H1 (cell line): Measurements from ENCODE around the gene SLC25A52. TPM values are rescaled to one million over a fixed set of nuclear protein-coding genes. Genes with fewer than 3 reads are reported as not detected.

Source experiments
- CTCF ChIA-PET: fragments of 300-600 bp; sonication (Branson Sonifier 250); formaldehyde crosslinking; loops from one replicate; lab custom pipeline; 2021; ENCODE audit not compliant: partially characterized antibody; lab: Charles Lee
- POLR2A ChIA-PET: fragments of 300-600 bp; sonication (Branson Sonifier 250); formaldehyde crosslinking; loops from one replicate; lab custom pipeline; 2021; ENCODE audit warnings: inconsistent platforms; ENCODE audit not compliant: partially characterized antibody; lab: Charles Lee
- DNase-seq, 2 experiments: peaks; one replicate each; pipeline versions ENCODE4 v3.0.0 to v3.0.0-alpha.2; 2010 to 2022; ENCODE audit warnings: low spot score in 2 of 2, low read depth in 1 of 2, mixed read lengths in 1 of 2
- FAIRE-seq: peaks from 2 replicates; lab custom pipeline; 2011; peaks lifted over from hg19 to GRCh38; lab: Jason Lieb, UNC
- H2AFZ ChIP-seq: 2 replicates; pipeline ENCODE4 v1.8.1; 2012; ENCODE audit warnings: low read length, inconsistent platforms
- H2AK5ac ChIP-seq: 2 replicates; pipeline ENCODE4 v1.6.1; 2013; ENCODE audit warnings: low read depth, low read length
- H2BK120ac ChIP-seq: replicated peaks from 2 replicates; pipeline ENCODE3; 2013; ENCODE audit warnings: low read depth, low read length, inconsistent platforms
- H2BK12ac ChIP-seq: 2 replicates; pipeline ENCODE4 v1.6.1; 2013; ENCODE audit warnings: low read depth, low read length
- H2BK15ac ChIP-seq: 2 replicates; pipeline ENCODE4 v1.6.1; 2013; ENCODE audit warnings: low read length
- H2BK20ac ChIP-seq: 2 replicates; pipeline ENCODE4 v1.6.1; 2013; ENCODE audit warnings: low read length
- H2BK5ac ChIP-seq: 2 replicates; pipeline ENCODE4 v1.6.1; 2013; ENCODE audit warnings: low read depth, low read length
- H3K14ac ChIP-seq: 2 replicates; pipeline ENCODE4 v1.6.1; 2013; ENCODE audit warnings: inconsistent platforms; ENCODE audit not compliant: insufficient read length
- H3K18ac ChIP-seq: 2 replicates; pipeline ENCODE4 v1.6.1; 2013; ENCODE audit warnings: low read length; ENCODE audit errors: extremely low read depth
- H3K23ac ChIP-seq: 2 replicates; pipeline ENCODE4 v1.6.1; 2013; ENCODE audit warnings: inconsistent platforms; ENCODE audit not compliant: insufficient read length
- H3K23me2 ChIP-seq: 2 replicates; pipeline ENCODE4 v1.6.1; 2013; ENCODE audit warnings: low read depth, low read length
- H3K27ac ChIP-seq: 2 replicates; pipeline ENCODE4 v1.6.1; 2011; ENCODE audit warnings: low read depth, low read length, inconsistent platforms
- H3K27me3 ChIP-seq, 4 experiments: replicated peaks in 1 of 4; 1 replicate in 1 of 4; 2 replicates in 3 of 4; pipeline versions ENCODE4 v1.6.1 to v1.8.1; 2011 to 2013; ENCODE audit warnings: low read length in 3 of 4, mild to moderate bottlenecking in 3 of 4, inconsistent platforms in 2 of 4, mixed read lengths in 2 of 4, moderate library complexity in 1 of 4; ENCODE audit not compliant: control insufficient read depth in 3 of 4, insufficient read depth in 3 of 4; ENCODE audit errors: extremely low read depth in 1 of 4
- H3K36me3 ChIP-seq, 4 experiments: 2 replicates each; pipeline versions ENCODE4 v1.6.1 to v1.8.1; 2011 to 2013; ENCODE audit warnings: mild to moderate bottlenecking in 4 of 4, low read length in 3 of 4, moderate library complexity in 2 of 4, control low read depth in 1 of 4, inconsistent platforms in 1 of 4; ENCODE audit not compliant: insufficient read depth in 4 of 4, control insufficient read depth in 2 of 4
- H3K4ac ChIP-seq: replicated peaks from 2 replicates; pipeline ENCODE3; 2013; ENCODE audit warnings: low read length, low read depth, mixed read lengths, inconsistent platforms; ENCODE audit not compliant: insufficient read length
- H3K4me1 ChIP-seq, 4 experiments: replicated peaks in 1 of 4; 1 replicate in 1 of 4; 2 replicates in 3 of 4; pipeline versions ENCODE4 v1.6.1 to v1.8.1; 2011 to 2013; ENCODE audit warnings: low read length in 3 of 4, inconsistent platforms in 2 of 4, mixed read lengths in 1 of 4; ENCODE audit not compliant: insufficient read depth in 4 of 4, control insufficient read depth in 3 of 4
- H3K4me2 ChIP-seq, 2 experiments: 2 replicates each; pipeline versions ENCODE4 v1.6.1 to v1.8.1; 2011 to 2013; ENCODE audit warnings: low read depth in 2 of 2, low read length in 2 of 2, control low read depth in 1 of 2, inconsistent platforms in 1 of 2, mild to moderate bottlenecking in 1 of 2; ENCODE audit not compliant: insufficient read depth in 1 of 2
- H3K4me3 ChIP-seq, 4 experiments: fragments of 200-600, 300-600 bp in 1 of 4; sonication (generic), shearing (Covaris generic), sonication (Bioruptor Twin) in 1 of 4; 2 replicates each; pipeline versions ENCODE4 v1.5.1 to v1.8.1; 2011 to 2016; ENCODE audit warnings: low read length in 4 of 4, low read depth in 3 of 4, control low read depth in 2 of 4, inconsistent platforms in 2 of 4, mild to moderate bottlenecking in 2 of 4, mixed read lengths in 1 of 4, moderate library complexity in 1 of 4; ENCODE audit not compliant: insufficient read depth in 2 of 4; ENCODE audit errors: extremely low read depth in 1 of 4
- H3K56ac ChIP-seq: replicated peaks from 2 replicates; pipeline ENCODE3; 2013; ENCODE audit warnings: low read depth, mild to moderate bottlenecking, mixed read lengths, low read length, inconsistent platforms; ENCODE audit not compliant: insufficient read length
- H3K79me1 ChIP-seq: 2 replicates; pipeline ENCODE4 v1.6.1; 2013; ENCODE audit warnings: low read depth, low read length, control low read depth
- H3K79me2 ChIP-seq, 2 experiments: 2 replicates each; pipeline versions ENCODE4 v1.6.1 to v1.8.1; 2012 to 2013; ENCODE audit warnings: low read length in 2 of 2, mild to moderate bottlenecking in 2 of 2, inconsistent platforms in 1 of 2; ENCODE audit not compliant: insufficient read depth in 2 of 2, control insufficient read depth in 1 of 2
- H3K9ac ChIP-seq, 4 experiments: replicated peaks in 1 of 4; 1 replicate in 1 of 4; 2 replicates in 3 of 4; pipeline versions ENCODE4 v1.6.1 to v1.8.1; 2011 to 2013; ENCODE audit warnings: low read depth in 3 of 4, low read length in 3 of 4, control low read depth in 2 of 4, mild to moderate bottlenecking in 2 of 4, moderate library complexity in 2 of 4, inconsistent platforms in 1 of 4; ENCODE audit errors: extremely low read depth in 1 of 4
- H3K9me3 ChIP-seq, 2 experiments: 2 replicates each; pipeline versions ENCODE4 v1.6.1 to v1.8.1; 2012 to 2013; ENCODE audit warnings: mild to moderate bottlenecking in 2 of 2, moderate library complexity in 2 of 2, control low read depth in 1 of 2, inconsistent platforms in 1 of 2, low read depth in 1 of 2, low read length in 1 of 2, mixed read lengths in 1 of 2; ENCODE audit not compliant: insufficient read depth in 2 of 2
- H4K20me1 ChIP-seq, 2 experiments: replicated peaks in 1 of 2; 2 replicates each; pipeline versions ENCODE3 to v1.8.1; 2011 to 2013; ENCODE audit warnings: inconsistent platforms in 2 of 2, low read length in 2 of 2, mild to moderate bottlenecking in 1 of 2; ENCODE audit not compliant: insufficient read depth in 2 of 2, control insufficient read depth in 1 of 2
- H4K5ac ChIP-seq: 2 replicates; pipeline ENCODE4 v1.6.1; 2013; ENCODE audit warnings: low read length, low read depth, mixed read lengths, inconsistent platforms; ENCODE audit not compliant: insufficient read length
- H4K8ac ChIP-seq: 2 replicates; pipeline ENCODE4 v1.8.0; 2013; ENCODE audit warnings: mild to moderate bottlenecking, moderate library complexity, low read length, inconsistent platforms; ENCODE audit not compliant: insufficient read depth; ENCODE audit errors: extremely low read depth
- H4K91ac ChIP-seq: replicated peaks from 2 replicates; pipeline ENCODE3; 2013; ENCODE audit warnings: low read length, mixed read lengths, inconsistent platforms; ENCODE audit not compliant: insufficient read length
- BCL11A ChIP-seq, 2 experiments: IDR thresholded peaks; one replicate each; pipeline ENCODE4 v1.6.1; 2011; ENCODE audit warnings: low read depth in 2 of 2, low read length in 2 of 2, mild to moderate bottlenecking in 2 of 2
- CBX5 ChIP-seq: fragments of 300-800, 300-1000 bp; sonication (generic); IDR thresholded peaks from 2 replicates; pipeline ENCODE4 v1.7.1; 2016; ENCODE audit warnings: antibody characterized with exemption, low read length, low read depth
- EGR1 ChIP-seq: IDR thresholded peaks from 2 replicates; pipeline ENCODE4 v1.6.1; 2011; ENCODE audit warnings: low read depth, low read length, borderline replicate concordance
- KDM5A ChIP-seq: fragments of 200-600 bp; IDR thresholded peaks from 2 replicates; pipeline ENCODE4 v1.7.1; 2012; ENCODE audit warnings: mild to moderate bottlenecking, low read length, inconsistent platforms, mixed read lengths
- NRF1 ChIP-seq: IDR thresholded peaks from 2 replicates; pipeline ENCODE4 v1.6.1; 2011; ENCODE audit warnings: mild to moderate bottlenecking, low read depth, low read length, improper control_type of control experiment
- POU5F1 ChIP-seq: IDR thresholded peaks from 2 replicates; pipeline ENCODE4 v1.6.1; 2011; ENCODE audit warnings: low read depth, mild to moderate bottlenecking, low read length, moderate library complexity
- RAD21 ChIP-seq, 2 experiments: IDR thresholded peaks in 1 of 2; conservative IDR thresholded peaks in 1 of 2; 2 replicates each; pipeline ENCODE4 v1.6.1; 2011; ENCODE audit warnings: low read depth in 2 of 2, low read length in 2 of 2, improper control_type of control experiment in 1 of 2, inconsistent platforms in 1 of 2, mild to moderate bottlenecking in 1 of 2, moderate library complexity in 1 of 2
- RFX5 ChIP-seq: IDR thresholded peaks from 2 replicates; pipeline ENCODE4 v1.6.1; 2011; ENCODE audit warnings: low read depth, low read length, improper control_type of control experiment, borderline replicate concordance
- SRF ChIP-seq: IDR thresholded peaks from 2 replicates; pipeline ENCODE4 v1.6.1; 2011; ENCODE audit warnings: mild to moderate bottlenecking, low read depth, low read length, moderate library complexity
- TAF1 ChIP-seq: IDR thresholded peaks from 2 replicates; pipeline ENCODE4 v1.6.1; 2011; ENCODE audit warnings: mild to moderate bottlenecking, low read depth, low read length
- YY1 ChIP-seq: IDR thresholded peaks from 2 replicates; pipeline ENCODE4 v1.6.1; 2011; ENCODE audit warnings: low read depth, mild to moderate bottlenecking, low read length
- ZNF274 ChIP-seq: IDR thresholded peaks from 2 replicates; pipeline ENCODE4 v1.7.0; 2012; ENCODE audit warnings: low read length, borderline replicate concordance; ENCODE audit errors: extremely low read depth
- WGBS, 2 experiments: shearing (Covaris generic) in 1 of 2; methylation state at CpG; one replicate each; pipeline versions ENCODE4 v1.1.6 to v1.1.7; 2013 to 2015; ENCODE audit warnings: low lambda C conversion rate in 2 of 2, mixed read lengths in 2 of 2, inconsistent platforms in 1 of 2, low coverage in 1 of 2, missing lambda C conversion rate in 1 of 2; ENCODE audit not compliant: insufficient replicate concordance in 2 of 2, insufficient coverage in 1 of 2, insufficient read length in 1 of 2; ENCODE audit errors: extremely low coverage in 1 of 2, missing lambda C conversion rate in 1 of 2; 5-methylcytosine and 5-hydroxymethylcytosine counted together
- polyA plus RNA-seq, 7 experiments: library from polyadenylated mRNA; depleted of rRNA in 3 of 7; stranded (reverse) in 5 of 7; unstranded in 2 of 7; fragments of >200 nt in 5 of 7; fragments of 200-250 nt in 2 of 7; gene quantifications; 1 replicate in 5 of 7; 2 replicates in 1 of 7; 4 replicates in 1 of 7; pipeline versions ENCODE4 v1.2.1 to v1.2.3, GENCODE V29; 2011 to 2013; ENCODE audit warnings: missing spikeins in 2 of 7, mixed read lengths in 2 of 7
- total RNA-seq: library from RNA; stranded (reverse); fragmentation: NEBNext Ultra II Directional; extraction: Animal tissue kit (Norgen Biotek cat#: 25700); gene quantifications from 2 replicates; pipeline ENCODE4 v1.2.1, GENCODE V29; 2021
- TF ChIP-seq, protein P1 (sequence below): IDR thresholded peaks from 2 replicates; pipeline ENCODE4 v1.6.1; 2012; ENCODE audit warnings: inconsistent platforms

The SLC25A52 gene
- total and polyA plus RNA-seq, 2 of the 8 experiments (the other 6 are each of a cell fraction or from before 2014, with no cell fraction given) = not detected

DNA sequence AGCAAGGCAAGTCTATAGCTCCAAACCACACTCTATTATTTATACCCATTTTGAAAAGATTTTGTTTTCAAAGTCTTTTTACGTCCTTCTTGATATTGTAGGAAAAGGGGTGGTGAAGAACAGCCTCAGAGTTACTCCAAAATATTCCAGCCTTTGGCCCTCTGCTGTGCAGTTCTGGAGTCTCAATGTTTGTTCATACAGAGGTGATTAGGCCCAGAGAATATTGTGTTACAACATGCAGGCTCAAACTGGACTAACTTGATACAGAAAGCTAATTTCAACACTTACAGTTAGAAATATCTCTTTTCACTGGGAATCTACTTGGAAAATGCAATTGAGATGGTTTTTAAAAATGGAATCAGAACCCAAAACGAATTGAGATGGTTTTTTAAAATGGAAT, 40.4 kb upstream of the SLC25A52 start:
- Histone ChIP-seq H2AFZ (no peak overlapping the region), H4K20me1 (no peaks in the 10 kb centered on the region), H3K79me2 (no peaks in the 10 kb centered on the region), H3K23me2 (no peaks in the 10 kb centered on the region), H3K36me3 (no peaks in the 10 kb centered on the region), H3K14ac (no peak overlapping the region), H3K18ac (no peak overlapping the region), H4K5ac (no peak overlapping the region), H2BK15ac (no peak overlapping the region), H3K79me1 (no peaks in the 10 kb centered on the region), H2BK5ac (no peak overlapping the region), H2BK20ac (no peak overlapping the region), H2BK12ac (no peak overlapping the region), H3K4me2 (no peak overlapping the region), H2BK120ac (no peak overlapping the region), H4K91ac (no peak overlapping the region), H2AK5ac (no peak overlapping the region), H3K27ac (no peak overlapping the region), H3K23ac (no peak overlapping the region), H3K9ac (no peak overlapping the region), H3K4me1 (no peaks in the 10 kb centered on the region), H3K4me3 (no peak overlapping the region), H3K9me3 (no peaks in the 10 kb centered on the region), H4K8ac (no peak overlapping the region), H3K56ac (no peak overlapping the region), H3K4ac (no peak overlapping the region), H3K27me3 (peaks cover 0 to 1% (median 0%) of the 10 kb centered on the region in 4 experiments; a peak in 2 of 7 replicates)
- FAIRE-seq = no peak
- POLR2A ChIA-PET = no interaction called here
- no peak for DNase-seq
- 85% methylated on average over 2 of the region's 2 CpGs; no CpG with 5 or more reads in 1 of the 2 experiments for WGBS, 2 experiments
- CTCF ChIA-PET = no interaction called here
- TF ChIP-seq NRF1 (no peak), SRF (no peak), RFX5 (no peak), CBX5 (no peak), POU5F1 (no peak), KDM5A (no peak), TAF1 (no peak), ZNF274 (no peak), RAD21 (IDR thresholded peaks at IDR 0.05 in 1 of 2, conservative IDR thresholded peaks at IDR 0.05 in 1 of 2; ENCODE audit: low read depth in 2 of 2, low read length in 2 of 2) (no peak), BCL11A (IDR thresholded peaks at IDR 0.05; ENCODE audit: low read depth in 2 of 2, low read length in 2 of 2) (no peak), EGR1 (no peak), YY1 (no peak)
- TF ChIP-seq, protein P1, sequence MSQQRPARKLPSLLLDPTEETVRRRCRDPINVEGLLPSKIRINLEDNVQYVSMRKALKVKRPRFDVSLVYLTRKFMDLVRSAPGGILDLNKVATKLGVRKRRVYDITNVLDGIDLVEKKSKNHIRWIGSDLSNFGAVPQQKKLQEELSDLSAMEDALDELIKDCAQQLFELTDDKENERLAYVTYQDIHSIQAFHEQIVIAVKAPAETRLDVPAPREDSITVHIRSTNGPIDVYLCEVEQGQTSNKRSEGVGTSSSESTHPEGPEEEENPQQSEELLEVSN = no peak
